Endothelial cell of umbilical vein (primary cell): ENCODE results near the gene HSPA6.

Experiments
- CTCF ChIP-seq, 2 donors: IDR thresholded peaks; 1 replicate in 1 of 2; 2 replicates in 1 of 2; pipeline ENCODE4 v1.5.1; 2011; ENCODE audit warnings: low read length in 2 of 2, mild to moderate bottlenecking in 2 of 2, moderate library complexity in 2 of 2, control low read depth in 1 of 2, inconsistent platforms in 1 of 2, low read depth in 1 of 2; ENCODE audit not compliant: insufficient read depth in 1 of 2; ENCODE audit errors: extremely low read depth in 1 of 2
- EZH2 ChIP-seq: IDR thresholded peaks from 2 replicates; pipeline ENCODE4 v1.6.1; 2012; ENCODE audit warnings: borderline replicate concordance, low read depth, mild to moderate bottlenecking, moderate library complexity, low read length, inconsistent platforms; ENCODE audit not compliant: severe bottlenecking
- JUN ChIP-seq: IDR thresholded peaks from 2 replicates; pipeline ENCODE4 v1.6.1; 2011; ENCODE audit warnings: borderline replicate concordance, low read depth; ENCODE audit not compliant: insufficient read length, insufficient read depth
- POLR2A ChIP-seq: IDR thresholded peaks from 2 replicates; pipeline ENCODE4 v1.6.1; 2012; ENCODE audit warnings: low read depth, mild to moderate bottlenecking, control low read depth, low read length
- POLR2AphosphoS5 ChIP-seq: IDR thresholded peaks from 2 replicates; pipeline ENCODE4 v1.6.1; 2012; ENCODE audit warnings: low read depth, mild to moderate bottlenecking, control low read depth, low read length, moderate library complexity; ENCODE audit not compliant: insufficient read depth

DNA sequence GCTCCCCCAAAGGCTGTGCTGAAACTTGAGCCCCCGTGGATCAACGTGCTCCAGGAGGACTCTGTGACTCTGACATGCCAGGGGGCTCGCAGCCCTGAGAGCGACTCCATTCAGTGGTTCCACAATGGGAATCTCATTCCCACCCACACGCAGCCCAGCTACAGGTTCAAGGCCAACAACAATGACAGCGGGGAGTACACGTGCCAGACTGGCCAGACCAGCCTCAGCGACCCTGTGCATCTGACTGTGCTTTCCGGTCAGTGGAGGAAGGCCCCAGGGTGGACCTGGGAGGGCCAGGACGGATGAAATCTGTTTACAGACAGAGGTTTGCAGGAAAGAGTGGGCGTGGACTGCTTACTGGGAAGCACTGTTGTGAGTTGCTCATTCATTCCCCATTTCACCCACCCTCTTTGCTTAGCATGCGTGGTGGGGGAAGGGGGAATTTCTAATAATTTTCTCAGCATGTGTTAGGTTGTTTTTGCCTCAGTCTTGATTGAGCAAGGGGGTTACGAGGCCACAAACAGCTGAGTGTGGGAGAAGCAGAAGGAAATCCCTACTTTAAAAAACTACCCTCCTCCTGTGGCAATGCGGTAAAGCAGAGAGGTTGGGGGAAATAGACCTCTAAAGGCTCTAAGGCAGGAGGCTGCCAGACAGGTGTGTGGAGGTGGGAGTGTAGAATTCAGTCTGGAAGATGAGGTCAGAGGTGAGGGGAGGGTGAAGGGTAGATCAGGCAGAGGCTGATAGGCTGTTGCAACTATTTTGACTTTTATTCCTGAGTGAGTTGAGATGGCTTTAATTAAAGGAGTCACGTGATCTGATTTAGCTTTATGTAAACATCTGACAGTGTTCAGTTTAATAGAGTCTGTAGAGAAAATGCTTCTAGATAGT lies 17.8 kb upstream of the HSPA6 start:
- TF ChIP-seq CTCF (IDR thresholded peaks at IDR 0.05; ENCODE audit: extremely low read depth in 1 of 2, insufficient read depth in 1 of 2, low read depth in 1 of 2, low read length in 2 of 2) (no peak), JUN (no peak), POLR2A (no peak), EZH2 (no peak), POLR2AphosphoS5 (no peak)
